HG03558 (cell line): ENCODE measurements around the gene CADM2.

Source experiments
- ATAC-seq: cut with Tn5 transposase; IDR thresholded peaks from one replicate; pipeline ENCODE4 v1.9.1; 2021; ENCODE audit warnings: moderate number of reproducible peaks; ENCODE audit not compliant: unreplicated experiment; ENCODE audit errors: extremely low read depth

Gene CADM2

GRCh38 chr3:85737846-85738245 is 779.1 kb downstream of the CADM2 start:
- no peak for ATAC-seq

- no peak for ATAC-seq
These were observed 781.8 kb downstream of the CADM2 start for GRCh38 chr3:85740561-85740960.

GRCh38 chr3:85758442-85758841 is 799.7 kb downstream of the CADM2 start:
- ATAC-seq: no peak

- ATAC-seq: no peak
These were observed 801.6 kb downstream of the CADM2 start for GRCh38 chr3:85760342-85760741.

- no peak for ATAC-seq
These were observed 822.0 kb downstream of the CADM2 start for GRCh38 chr3:85780806-85781205.

GRCh38 chr3:85781806-85782205 is 823.0 kb downstream of the CADM2 start:
- ATAC-seq: no peak

- no peak for ATAC-seq
These were observed 824.5 kb downstream of the CADM2 start for GRCh38 chr3:85783291-85783690.

GRCh38 chr3:85785766-85786165 is 827.0 kb downstream of the CADM2 start:
- no peak for ATAC-seq

- ATAC-seq: no peak
These were observed 831.7 kb downstream of the CADM2 start for GRCh38 chr3:85790445-85791030.

GRCh38 chr3:85796140-85796539 is 837.4 kb downstream of the CADM2 start:
- ATAC-seq: no peak

- no peak for ATAC-seq
These were observed 841.9 kb downstream of the CADM2 start for GRCh38 chr3:85800676-85801075.

- ATAC-seq: no peak
These were observed 843.2 kb downstream of the CADM2 start for GRCh38 chr3:85801955-85802354.

GRCh38 chr3:85808755-85809154 is 850.0 kb downstream of the CADM2 start:
- ATAC-seq: no peak

GRCh38 chr3:85821130-85821756 is 862.5 kb downstream of the CADM2 start:
- ATAC-seq: no peak

- ATAC-seq: no peak
These were observed 877.2 kb downstream of the CADM2 start for GRCh38 chr3:85835857-85836440.

- ATAC-seq: no peak
These were observed 878.6 kb downstream of the CADM2 start for GRCh38 chr3:85837402-85837801.

- ATAC-seq: no peak
These were observed 880.1 kb downstream of the CADM2 start for GRCh38 chr3:85838921-85839320.

GRCh38 chr3:85842081-85842480 is 883.3 kb downstream of the CADM2 start:
- ATAC-seq: no peak

GRCh38 chr3:85846940-85847339 is 888.2 kb downstream of the CADM2 start:
- ATAC-seq: no peak

- ATAC-seq: no peak
These were observed 892.3 kb downstream of the CADM2 start for GRCh38 chr3:85851071-85851470.

- ATAC-seq: no peak
These were observed 895.0 kb downstream of the CADM2 start for GRCh38 chr3:85853805-85854204.

GRCh38 chr3:85862893-85863455 is 904.2 kb downstream of the CADM2 start:
- no peak for ATAC-seq
